Stimulated activated CD4-positive, alpha-beta T cell treated with anti-CD3 and anti-CD28 coated beads, Interleukin-1b, Interleukin-23, amount 100 ng/mL, for 1 hour (primary cell): ENCODE measurements around the gene HOXB3.

Experiments
- DNase-seq, 2 donors: peaks; one replicate each; pipeline ENCODE4 v3.0.0-alpha.2; 2020; ENCODE audit warnings: low read depth in 2 of 2

The HOXB3 gene

GRCh38 chr17:48556576-48557401 lies 33.3 kb downstream of the HOXB3 start:
- DNase-seq: no peak

- no peak for DNase-seq
These were observed 33.8 kb downstream of the HOXB3 start for GRCh38 chr17:48556229-48556575.

GRCh38 chr17:48555258-48556228 lies 34.5 kb downstream of the HOXB3 start:
- no peak for DNase-seq

- DNase-seq: no peak
These were observed 35.4 kb downstream of the HOXB3 start for GRCh38 chr17:48554412-48555257.

GRCh38 chr17:48553826-48554225 lies 36.2 kb downstream of the HOXB3 start:
- no peak for DNase-seq

- DNase-seq: no peak
These were observed 36.9 kb downstream of the HOXB3 start for GRCh38 chr17:48553190-48553547.

- no peak for DNase-seq
These were observed 37.4 kb downstream of the HOXB3 start for GRCh38 chr17:48552466-48553189.

- no peak for DNase-seq
These were observed 38.2 kb downstream of the HOXB3 start for GRCh38 chr17:48551596-48552465.

GRCh38 chr17:48551214-48551555 lies 38.9 kb downstream of the HOXB3 start:
- no peak for DNase-seq

- no peak for DNase-seq
These were observed 39.4 kb downstream of the HOXB3 start for GRCh38 chr17:48550502-48551213.

GRCh38 chr17:48549914-48550501 lies 40.0 kb downstream of the HOXB3 start:
- DNase-seq: no peak

GRCh38 chr17:48549281-48549630 lies 40.8 kb downstream of the HOXB3 start:
- no peak for DNase-seq

- no peak for DNase-seq
These were observed 41.3 kb downstream of the HOXB3 start for GRCh38 chr17:48548523-48549280.

- DNase-seq: no peak
These were observed 42.1 kb downstream of the HOXB3 start for GRCh38 chr17:48547808-48548522.

GRCh38 chr17:48546924-48547807 lies 42.9 kb downstream of the HOXB3 start:
- DNase-seq: no peak

GRCh38 chr17:48546137-48546923 lies 43.7 kb downstream of the HOXB3 start:
- no peak for DNase-seq
